GM21717 (cell line): Measurements from ENCODE around the gene PTH2.

Experiments
- ATAC-seq: cut with Tn5 transposase; IDR thresholded peaks from one replicate; pipeline ENCODE4 v1.9.1; 2021; ENCODE audit warnings: mild to moderate bottlenecking, moderate library complexity; ENCODE audit not compliant: unreplicated experiment

The PTH2 gene

GRCh38 chr19:49432141-49433073 lies 9.2 kb upstream of the PTH2 start:
- no peak for ATAC-seq

- no peak for ATAC-seq
Observed at GRCh38 chr19:49431330-49431749, 8.1 kb upstream of the PTH2 start.

DNA sequence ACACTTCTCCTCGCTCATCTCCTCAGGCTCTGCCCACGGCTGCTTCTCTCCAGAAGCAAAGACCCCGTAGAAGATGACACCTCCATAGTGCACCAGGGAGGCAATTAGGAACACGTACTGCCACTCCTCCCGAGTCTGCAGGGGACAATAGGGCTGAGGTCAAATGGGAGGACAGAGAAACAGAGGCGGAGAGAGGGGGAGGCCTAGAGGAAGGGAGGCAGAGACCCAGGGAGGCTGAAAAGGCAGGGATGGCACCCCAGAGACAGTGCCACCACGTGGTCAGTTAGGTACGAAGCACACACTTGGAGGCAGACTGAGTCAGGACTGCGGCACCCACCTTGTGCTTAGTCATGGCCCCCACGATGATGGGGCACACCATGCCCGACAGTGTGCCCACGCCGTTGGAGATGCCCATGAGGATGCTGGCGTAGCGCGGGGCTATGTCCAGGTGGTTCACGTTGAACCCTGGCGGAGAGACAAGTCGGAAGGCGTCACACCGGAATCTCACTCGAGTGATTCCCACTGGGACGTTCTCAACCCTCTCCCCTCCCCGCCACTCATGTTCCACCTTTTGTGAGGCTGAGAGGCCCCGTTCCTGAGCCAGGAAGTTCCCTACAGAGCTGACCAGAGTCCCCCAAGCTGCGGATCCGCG lies 7.6 kb upstream of the PTH2 start:
- ATAC-seq = no peak

GRCh38 chr19:49430172-49430677 lies 7.0 kb upstream of the PTH2 start:
- no peak for ATAC-seq

- ATAC-seq = no peak
Observed at GRCh38 chr19:49428547-49429451, 5.6 kb upstream of the PTH2 start.

DNA sequence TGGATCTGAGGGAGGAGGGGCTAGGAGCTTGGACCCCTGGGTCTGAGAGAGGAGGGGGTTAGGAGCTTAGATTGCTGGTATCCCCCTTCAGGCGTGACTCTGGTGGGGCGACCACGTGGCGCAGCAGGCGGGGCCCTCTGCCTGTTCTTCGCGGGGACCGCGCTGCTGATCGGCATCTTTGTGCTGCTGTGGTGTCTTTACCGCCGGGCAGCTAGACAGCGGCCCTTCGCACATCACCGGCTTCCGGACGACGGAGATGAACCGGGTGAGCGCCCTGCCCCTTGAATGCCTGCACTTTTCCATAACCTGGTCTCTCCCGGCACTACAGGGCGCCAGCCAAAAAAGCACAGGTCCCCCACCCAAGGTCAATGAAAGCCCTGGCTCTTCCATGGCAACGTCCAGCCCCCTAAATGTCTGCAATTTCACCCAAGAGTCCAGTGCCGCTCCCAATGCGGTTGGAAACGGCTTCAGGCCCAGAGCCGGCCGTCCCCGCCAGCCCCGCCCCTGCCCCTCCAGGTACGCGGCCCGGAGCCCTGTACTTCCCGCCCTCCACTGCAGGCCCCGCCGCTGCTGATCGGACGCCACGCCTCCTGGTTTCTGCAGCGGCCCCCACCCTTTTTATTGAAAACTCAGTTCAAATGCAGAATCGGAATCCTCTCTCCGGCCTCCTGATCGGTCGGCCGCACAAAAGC lies 4.8 kb upstream of the PTH2 start:
- ATAC-seq = no peak

DNA sequence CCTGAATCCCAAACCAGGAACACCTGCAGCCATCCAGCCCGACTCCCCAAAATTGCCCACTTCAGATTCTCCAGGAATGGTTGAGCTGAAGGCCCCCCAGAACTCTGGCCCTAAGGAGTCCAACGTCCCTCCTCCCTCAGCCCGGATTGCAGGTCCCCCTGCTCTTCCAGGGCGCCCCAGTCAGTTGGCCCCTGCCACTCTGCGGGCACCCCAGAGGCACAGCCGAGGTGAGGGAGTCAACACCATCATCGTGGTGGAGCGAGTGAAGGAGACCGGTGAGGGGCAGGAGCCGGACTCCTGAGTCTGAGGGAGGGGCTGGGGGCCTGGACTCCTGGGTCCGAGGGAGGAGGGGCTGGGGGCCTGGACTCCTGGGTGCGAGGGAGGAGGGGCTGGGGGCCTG lies 4.1 kb upstream of the PTH2 start:
- ATAC-seq = no peak

DNA sequence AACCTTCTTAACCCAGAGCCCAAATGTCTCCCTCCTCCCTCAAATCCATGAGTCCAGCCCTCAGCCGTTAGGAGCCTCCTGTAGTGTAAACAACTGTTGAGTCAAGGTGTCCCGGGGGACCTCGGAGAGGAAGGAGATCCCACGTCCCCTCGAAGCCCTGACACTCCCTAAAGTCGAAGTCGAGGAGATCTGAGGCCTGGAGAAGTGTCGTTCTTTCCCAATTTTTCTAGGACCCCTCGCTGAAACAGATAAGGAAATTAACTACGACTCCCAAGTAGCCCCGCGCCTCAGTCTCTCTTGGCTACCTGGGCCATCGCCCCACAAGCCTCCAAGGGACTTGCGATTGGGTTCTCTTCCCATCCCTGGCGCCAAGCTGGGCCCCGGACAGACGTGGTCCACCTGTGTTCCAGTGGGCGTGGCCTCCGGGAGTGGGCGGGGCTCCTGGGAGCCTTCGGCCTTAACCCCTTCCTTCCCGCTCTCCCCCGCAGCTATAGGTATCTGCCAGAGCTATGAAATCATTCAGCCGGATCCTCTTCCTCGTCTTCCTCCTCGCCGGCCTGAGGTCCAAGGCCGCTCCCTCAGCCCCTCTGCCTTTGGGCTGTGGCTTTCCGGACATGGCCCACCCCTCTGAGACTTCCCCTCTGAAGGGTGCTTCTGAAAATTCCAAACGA lies 2.8 kb upstream of the PTH2 start:
- ATAC-seq = no peak

- ATAC-seq = no peak
Observed at GRCh38 chr19:49425178-49425577, 1.9 kb upstream of the PTH2 start, which contains the start of gene GFY. Gene GFY (plus strand): TSS chr19:49425388. CDS start chr19:49426431, 1,043 bp downstream.

DNA sequence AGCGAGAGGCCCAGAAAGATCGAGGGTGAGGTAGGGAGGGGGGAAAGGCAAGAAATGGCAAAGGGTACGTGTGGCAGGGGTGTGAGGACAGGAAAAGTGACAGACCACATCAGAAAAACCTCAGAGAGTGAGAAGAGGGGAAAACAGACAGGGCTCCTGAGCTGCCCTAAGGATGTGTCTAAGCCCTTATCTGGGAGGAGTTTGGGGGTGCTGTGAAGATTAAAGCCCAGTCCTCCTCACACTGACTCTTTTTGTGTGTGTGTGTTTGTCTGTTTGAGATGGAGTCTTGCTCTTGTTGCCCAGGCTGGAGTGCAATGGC lies 703 bp upstream of the PTH2 start:
- ATAC-seq = no peak

GRCh38 chr19:49422407-49423070 lies 702 bp downstream of the PTH2 start:
- no peak for ATAC-seq

DNA sequence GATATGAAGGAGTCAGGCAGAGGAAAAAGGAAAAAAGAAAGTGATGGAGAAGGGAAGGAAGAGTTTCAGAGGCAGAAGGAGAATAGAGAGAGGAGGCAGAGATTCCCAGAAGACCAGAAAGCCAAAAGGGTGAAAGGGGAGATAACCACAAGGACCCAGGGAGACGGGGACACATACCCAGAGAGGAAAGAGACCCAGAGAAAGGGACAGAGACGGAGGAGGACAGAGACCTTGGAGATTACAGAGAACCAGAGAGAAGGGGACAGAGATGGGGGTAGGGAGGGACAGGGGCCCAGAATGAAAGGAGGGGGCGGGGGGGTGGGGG lies 1.4 kb downstream of the PTH2 start:
- ATAC-seq = no peak

GRCh38 chr19:49421039-49421877 lies 2.0 kb downstream of the PTH2 start:
- ATAC-seq = no peak

DNA sequence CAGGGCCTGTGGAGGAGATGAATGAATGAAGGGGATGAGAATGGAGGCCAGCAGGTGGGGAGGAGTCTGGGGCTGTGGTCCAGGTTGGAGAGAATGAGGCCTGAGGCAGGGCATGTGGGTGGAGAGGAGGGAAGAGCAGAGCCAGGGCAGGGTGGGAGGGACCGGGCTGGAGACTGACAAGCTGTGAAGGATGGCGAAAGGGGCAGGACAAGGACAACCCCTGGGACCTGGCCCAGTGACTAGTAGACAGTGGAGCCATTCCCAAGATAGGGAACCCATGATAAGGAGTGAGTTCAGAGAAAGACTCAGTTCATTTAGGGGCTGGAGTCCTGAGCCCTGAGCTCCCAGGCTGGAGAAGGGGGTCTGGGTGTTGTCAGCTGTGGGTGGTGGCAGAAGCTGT lies 3.0 kb downstream of the PTH2 start:
- no peak for ATAC-seq

DNA sequence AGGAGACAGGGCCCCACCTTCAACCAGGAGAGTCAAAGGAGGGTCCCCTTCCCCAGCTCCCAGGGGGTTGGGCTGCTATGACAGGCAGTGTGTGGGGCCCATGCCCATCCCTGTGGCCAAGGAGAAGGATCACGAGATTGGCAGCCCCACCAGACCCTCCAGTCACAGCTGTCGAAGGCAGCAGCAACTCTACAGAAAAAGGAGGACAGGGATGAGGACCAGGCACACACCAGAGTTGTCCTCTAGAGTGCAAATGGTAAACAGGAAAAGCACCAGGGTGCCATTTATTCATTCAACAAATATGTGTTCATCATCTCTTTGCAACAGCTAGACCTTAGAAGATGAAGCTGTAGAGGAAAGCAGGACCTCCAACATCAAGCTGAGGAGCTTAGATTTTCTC lies 4.1 kb downstream of the PTH2 start:
- ATAC-seq = no peak

DNA sequence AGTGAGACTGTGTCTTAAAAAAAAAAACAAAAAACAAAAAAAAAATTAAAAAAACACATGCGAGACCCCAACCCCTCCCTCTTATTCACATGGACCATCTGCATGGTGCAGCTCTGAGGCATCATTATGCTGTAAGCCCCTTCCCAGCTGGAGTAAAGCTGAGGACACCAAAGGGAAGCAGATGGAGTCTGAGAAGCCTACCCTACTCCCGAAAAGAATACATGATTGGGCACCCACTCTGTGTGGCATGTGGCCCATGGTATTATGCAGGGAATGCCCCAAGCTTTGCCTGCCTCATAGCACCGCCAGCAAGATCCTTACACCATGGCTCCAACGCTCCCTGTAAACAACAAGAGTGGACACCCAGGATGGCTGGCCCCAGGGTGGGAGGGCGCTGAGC lies 4.7 kb downstream of the PTH2 start:
- no peak for ATAC-seq

- no peak for ATAC-seq
Observed at GRCh38 chr19:49417088-49417487, 6.2 kb downstream of the PTH2 start.

GRCh38 chr19:49415810-49416200 lies 7.4 kb downstream of the PTH2 start:
- ATAC-seq = no peak
